NCI-H748 (cell line): ENCODE measurements around the gene HSF2BP.
"Not testable (repeated sequence)": the region's sequence is repeated elsewhere in the genome, so short reads cannot be mapped to it uniquely, and the experiment has no call there.

Experiments used
- DNase-seq: peaks from one replicate; lab custom pipeline; 2025; ENCODE audit not compliant: unreplicated experiment; lab: John Stamatoyannopoulos, UW

The HSF2BP gene

DNA sequence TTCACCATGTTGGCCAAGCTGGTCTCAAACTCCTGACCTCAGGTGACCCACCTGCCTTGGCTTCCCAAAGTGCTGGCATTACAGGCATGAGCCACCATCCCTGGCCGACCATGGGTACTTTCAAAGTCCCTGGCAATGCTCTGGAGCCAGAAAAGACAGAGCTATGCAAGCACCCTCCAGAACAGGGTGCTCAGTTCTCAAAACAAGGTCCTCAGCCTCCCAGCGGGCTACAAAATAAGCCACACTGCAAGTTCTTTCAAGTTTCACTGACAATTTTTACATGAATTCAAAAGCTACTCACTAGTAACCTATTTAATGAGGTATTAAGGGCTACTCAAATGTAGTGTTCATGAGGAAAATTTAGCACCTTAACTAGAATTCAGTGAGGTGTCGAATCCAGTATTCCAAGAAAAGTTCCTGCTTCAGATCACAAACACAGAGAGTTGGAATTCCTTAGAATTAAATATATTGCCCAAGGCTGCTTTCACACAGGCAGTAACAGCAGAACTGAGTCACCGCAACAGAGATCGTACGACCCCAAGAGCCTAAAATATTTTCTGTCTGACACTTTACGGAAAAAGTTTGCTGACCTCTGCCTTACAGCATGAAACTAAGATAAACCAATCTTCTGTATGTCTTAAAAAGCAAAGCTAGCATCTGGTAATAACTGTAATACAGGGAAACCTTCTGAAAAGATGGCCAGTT lies 60.7 kb downstream of the HSF2BP start:
- DNase-seq = no peak

DNA sequence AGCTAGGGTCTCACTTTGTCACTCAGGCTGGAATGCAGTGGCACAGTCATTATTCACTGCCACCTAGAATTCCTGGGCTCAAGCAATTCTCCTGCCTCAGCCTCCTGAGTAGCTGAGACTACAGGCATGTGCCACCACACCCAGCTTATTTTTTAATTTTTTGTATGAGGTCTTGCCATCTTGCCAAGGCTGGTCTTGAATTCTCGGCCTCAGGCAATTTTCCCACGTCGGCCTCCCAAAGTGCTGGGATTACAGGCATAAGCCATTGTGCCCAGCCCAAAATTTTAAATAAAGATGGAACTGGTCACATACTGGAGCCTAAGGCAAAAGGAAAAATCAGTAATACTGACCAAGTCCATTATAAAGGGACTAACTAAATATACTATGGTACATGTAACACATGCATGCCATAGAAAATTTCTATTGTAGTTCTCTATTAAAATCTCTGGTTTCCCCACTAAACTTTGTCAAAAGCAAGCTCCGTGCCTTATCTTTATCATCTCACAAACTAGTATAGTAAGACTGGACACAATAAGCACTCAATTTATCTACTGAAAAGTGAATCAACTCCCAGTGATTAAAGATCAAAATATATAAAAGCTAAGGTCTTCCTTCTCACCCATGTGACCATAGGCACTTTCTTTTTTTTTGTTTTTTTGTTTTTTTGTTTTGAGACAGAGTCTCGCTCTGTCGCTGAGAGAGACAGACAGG lies 61.6 kb downstream of the HSF2BP start:
- DNase-seq = no peak

DNA sequence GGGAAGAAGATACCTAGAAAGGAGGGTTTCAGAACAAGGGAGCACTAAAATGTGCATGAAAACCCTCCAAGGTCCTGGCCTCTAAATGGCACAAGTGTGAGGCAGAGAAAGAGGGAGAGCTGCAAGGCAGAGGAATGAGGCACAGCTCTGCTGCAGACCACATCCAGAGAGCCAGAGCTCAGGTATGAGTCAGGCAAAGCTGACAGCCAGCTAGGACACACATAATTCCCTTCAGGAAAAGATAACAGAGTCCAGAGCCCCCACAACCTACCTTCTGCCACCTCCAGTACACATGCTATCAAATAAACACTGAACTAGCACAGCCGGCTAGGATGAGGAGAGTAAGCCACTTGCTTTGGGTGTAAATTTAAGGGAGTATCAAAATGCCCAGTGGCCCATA lies 62.2 kb downstream of the HSF2BP start:
- no peak for DNase-seq

DNA sequence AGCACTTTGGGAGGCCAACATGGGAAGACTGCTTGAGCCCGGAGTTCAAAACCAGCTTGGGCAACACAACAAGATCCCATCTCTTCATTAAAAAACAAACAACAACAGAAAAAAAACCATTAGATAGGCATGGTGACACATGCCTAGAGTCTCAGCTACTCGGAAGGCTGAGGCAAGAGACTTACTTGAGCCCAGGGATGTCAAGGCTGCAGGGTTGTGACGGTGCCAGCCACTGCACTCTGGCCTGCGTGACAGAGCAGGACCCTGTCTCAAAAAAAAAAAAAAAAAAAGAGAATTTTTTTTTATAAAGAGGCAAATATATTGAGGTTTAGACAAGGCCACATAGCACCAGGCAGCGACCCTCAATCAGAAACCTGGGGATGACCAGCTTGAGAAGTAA lies 62.7 kb downstream of the HSF2BP start:
- DNase-seq = no peak

DNA sequence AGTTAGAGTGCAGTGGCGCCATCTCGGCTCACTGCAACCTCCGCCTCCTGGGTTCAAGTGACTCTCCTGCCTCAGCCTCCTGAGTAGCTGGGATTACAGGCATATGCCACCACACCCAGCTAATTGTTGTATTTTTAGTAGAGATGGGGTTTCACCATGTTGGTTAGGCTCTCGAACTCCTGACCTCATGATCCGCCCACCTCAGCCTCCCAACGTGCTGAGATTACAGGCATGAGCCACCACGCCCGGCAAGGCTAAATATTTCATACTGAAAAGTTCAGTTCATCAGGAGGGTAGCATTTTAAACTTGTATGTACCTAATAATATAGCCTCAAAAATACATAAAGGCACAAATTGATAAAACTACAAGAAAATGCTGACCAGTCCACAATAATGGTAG lies 63.5 kb downstream of the HSF2BP start:
- not testable (repeated sequence) for DNase-seq

DNA sequence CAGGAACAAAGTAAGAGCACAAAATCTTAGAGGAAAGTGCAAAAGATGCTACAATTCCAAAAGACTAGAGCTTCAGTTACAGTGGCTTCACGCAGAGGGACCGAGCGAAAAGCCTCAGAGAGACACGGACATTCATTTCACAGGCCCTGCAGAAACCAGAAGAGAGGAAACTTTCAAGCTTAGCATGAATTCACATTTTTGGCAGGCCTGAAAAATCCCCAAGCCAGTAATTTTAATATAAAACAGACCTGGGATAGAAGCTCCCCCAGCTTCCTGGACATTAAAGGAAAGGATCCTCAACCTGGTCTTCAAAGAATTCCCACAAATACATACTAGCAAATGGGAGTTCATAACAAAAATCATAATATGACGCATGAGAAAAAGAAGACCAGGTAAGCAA lies 66.2 kb downstream of the HSF2BP start:
- DNase-seq = no peak

DNA sequence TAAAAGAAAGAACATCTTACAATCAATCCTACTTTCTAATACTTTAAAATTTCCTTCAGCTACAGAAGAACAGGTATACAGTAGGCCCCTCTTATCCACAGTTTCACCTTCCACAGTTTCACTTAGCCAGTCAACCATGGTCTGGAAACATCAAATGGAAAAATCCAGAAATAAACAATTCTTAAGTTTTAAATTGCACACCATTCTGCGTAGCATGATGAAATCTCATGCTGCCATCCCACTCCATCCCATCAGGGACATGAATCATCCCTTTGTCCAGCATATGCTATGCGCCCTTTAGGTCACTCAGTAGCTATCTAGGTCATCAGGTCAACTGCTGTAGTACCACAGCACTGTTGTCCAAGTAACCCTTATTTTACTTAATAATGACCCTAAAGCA lies 67.7 kb downstream of the HSF2BP start:
- no peak for DNase-seq

DNA sequence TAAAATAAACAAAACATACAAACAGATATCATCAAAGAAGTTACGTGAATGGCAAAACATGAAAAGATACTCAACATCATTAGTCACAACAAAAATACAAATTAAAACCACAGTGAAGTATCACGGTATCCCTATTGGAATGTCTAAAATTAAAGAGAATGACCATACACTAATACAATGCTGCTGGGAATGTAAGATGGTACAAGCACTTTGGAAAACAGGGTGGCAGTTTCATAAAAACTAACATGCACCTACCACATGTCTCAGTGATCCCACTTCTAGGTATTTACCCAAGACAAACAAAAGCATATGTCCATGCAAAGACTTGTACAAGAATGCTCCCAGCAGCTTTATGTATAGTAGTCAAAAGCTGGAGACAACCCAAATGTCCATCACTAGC lies 69.1 kb downstream of the HSF2BP start:
- no peak for DNase-seq

DNA sequence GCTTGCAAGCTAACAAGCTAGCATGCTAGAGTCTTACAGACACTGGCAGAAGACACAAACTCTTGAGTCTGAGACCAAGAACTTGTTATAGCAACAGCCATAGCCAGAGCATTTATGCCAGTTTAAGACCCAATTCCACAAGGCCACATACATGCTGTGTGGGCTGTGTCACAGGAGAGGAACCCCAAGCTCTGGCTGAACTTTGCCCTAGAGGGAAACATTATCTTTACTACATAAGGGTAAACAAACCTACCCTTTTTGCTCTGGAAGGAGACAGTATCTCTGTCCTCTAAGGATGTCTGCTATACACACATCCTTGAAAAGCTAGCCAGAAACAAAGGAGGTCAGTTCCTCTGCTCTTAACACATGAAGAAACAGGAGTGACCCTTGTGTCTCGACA lies 70.3 kb downstream of the HSF2BP start:
- no peak for DNase-seq

DNA sequence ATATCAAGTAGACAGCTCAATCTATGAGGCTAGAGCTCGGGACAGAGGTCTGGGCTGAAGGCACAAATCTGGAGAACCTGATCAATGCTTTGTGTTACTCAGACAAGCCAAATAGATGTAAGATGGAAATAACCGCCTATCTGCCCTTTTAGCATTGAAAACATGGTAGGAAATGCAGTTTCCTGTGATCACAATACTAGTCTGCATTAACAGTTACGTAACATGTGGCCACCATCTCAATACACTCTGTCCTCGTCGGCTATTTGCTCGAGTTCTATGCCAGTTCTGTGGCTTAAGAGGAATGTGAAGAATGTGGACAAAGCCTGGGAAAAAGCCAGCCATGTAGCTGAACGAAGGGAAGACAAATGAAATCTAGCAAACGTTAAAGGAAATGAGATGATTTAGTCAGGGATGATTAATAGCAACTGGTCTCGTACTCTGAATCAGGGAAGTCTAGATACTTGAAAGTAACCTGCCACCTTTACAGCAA lies 73.3 kb downstream of the HSF2BP start:
- DNase-seq = no peak

DNA sequence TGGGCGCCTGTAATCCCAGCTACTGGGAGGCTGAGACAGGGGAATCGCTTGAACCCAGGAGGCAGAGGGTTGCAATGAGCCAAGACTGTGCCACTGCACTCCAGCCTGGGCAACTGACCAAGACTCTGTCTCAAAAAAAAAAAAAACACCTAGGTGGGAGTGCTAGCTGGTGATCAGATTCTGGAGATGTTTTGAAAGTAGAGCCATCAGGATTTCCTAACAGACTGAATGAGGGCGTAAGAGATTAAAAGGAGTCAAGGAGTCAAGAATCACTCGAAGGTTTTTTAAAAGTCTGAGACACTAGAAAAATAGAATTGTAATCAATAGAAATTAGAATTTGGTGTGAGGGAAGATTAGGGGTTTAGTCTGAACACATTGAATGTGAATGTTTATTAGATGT lies 73.8 kb downstream of the HSF2BP start:
- DNase-seq = no peak

DNA sequence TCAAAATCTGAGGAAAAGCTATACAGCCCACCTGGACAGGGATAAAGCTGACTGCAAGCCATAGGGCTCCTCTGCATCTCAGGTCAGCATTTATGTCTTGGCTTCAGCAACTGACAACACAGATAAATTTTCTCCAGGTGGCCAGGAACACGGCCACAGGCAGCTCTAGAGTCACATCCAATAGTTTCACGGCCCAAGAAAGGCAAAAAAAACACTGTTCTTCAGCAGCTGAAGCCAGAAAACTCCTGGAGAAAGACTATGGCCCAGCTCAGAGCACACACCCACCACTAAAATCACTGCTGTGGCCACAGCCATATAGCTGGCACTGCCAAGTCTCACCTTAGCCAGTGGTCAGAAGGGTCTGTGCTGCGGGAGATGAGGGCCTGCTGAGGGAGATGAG lies 77.8 kb downstream of the HSF2BP start:
- DNase-seq = no peak

DNA sequence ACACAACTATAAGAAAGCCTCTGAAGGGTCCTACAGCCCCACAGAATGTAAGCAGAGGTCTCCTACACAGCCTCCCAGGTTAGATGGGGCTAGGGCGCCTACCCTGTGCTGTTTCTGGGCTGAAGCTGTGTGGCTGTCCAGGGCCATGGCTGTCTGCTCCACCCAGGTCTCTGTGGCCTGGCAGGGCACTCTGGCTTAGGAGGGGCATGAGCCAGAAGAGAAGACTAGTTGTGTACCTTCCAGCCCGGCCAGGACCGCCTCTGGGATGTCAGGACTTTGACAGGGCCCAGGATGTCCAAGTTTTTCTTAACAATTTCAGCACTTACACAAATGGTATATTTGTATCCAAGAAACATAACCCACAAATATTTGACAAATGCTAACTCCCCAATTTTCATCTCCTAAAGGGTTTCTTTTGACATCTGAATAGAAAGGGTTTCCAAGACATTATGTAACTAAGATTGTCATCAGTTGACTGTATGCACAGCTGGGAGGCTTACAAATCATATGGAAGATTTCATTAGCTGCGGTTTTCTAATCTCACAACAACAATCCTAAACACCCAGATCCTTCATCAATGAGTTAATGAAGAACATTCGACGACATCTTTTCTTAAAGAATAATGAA lies 80.5 kb downstream of the HSF2BP start:
- DNase-seq = no peak

DNA sequence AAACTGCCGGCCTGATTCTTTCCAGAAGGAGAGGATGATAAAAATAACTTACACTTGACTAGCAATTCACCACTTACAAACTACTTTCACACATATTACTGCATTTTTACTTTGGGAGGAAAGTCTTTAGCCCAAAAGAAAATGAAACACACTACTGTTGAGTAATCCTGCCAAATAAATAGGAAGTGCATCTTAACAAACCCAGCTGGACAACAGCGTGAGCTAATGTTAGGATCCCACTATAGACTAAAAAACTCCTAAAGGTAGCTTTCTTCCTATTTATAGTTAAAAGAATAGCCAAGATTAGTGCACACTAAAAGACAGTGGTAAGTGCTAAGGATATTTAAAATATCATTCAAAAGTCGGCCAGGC lies 83.8 kb downstream of the HSF2BP start:
- no peak for DNase-seq

DNA sequence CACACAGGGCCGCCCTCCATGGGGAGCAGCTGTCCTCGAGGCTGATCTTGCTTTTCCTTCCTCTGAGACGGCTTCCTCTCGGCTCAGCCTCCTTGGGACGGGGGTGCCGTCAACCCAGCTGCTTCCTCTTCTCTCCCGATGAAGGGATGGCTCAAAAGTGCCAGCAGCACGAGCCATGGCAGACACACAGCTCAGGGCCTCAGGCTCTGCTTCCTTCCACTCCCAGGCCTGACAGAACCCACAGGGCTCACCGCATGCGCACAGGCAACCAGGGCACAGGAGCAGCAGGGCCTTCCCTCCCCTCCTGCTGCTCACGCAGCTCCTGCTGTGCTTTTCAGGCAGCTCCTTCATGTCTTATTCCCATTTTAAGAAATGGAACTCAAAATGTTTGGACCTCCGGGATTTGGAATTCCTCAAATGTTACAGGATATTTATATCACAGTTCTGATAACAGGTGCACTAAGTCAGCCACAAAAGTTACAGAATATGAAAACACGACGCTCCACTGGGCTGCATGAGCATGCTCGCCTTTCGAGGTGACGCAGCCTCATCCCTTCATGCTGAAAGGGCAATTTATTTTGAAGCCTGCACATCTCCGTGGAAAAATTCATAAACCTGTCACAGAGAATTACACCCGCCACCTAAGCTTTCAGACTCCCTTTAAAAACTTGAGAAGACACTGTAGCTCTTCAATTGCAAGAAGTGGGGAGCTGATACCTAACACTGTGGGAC lies 84.4 kb downstream of the HSF2BP start:
- no peak for DNase-seq

DNA sequence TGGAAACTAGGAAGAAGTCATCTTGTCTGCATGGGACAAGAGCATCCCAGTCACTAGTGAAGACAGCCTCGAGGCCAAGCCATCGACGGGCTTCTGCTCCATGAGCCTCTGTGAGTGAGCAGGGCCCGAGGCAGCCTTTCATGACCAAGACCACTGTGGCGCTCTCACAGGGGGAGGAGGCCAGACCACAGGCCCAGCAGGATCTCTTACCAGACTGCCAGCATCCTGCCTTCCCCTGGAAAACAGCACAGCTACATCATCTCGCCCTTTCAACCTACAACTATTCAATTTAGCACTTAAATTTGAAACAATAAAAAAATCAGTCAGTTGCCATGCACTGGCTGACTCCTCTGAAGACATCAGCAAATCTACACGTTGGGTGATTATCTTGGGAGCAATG lies 85.4 kb downstream of the HSF2BP start:
- DNase-seq = no peak

DNA sequence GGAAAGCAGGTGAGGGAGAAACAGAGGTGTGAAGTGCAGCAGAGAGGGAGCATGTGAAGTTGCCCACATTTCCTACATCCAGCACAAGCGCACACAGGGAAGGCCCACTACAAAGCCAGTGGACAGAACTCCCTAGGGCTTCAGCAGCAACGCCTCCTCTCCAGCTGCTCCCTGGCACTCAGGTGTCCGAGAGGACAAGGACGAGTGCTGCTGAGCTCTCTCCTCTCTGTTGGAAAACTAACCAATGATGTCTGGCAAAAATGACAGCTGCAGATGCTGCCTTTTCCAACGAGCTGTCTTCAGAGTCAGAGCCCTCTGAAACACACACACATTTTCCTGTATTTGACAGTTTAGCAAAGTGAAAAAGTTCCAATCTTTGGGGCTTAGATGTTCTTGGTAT lies 86.8 kb downstream of the HSF2BP start:
- DNase-seq = no peak

DNA sequence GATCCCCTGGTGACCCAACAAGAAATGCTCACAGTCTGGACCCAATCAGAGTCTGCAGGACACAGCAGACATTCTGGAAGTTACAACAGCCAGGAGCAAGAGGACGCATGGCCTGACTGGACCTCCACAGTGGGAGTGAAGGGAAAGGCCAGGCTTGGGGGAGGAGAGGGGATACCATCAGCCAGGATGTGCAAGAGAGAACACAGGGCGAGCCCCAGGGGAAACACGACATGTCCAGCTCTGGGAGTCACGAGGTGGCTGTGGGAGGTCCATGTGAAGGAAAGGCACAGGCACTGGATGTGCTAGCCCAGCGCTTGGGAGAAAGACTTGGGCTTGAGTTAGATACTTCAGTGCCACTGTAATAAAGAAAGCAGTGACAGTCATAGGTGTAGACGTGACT lies 87.3 kb downstream of the HSF2BP start:
- no peak for DNase-seq

DNA sequence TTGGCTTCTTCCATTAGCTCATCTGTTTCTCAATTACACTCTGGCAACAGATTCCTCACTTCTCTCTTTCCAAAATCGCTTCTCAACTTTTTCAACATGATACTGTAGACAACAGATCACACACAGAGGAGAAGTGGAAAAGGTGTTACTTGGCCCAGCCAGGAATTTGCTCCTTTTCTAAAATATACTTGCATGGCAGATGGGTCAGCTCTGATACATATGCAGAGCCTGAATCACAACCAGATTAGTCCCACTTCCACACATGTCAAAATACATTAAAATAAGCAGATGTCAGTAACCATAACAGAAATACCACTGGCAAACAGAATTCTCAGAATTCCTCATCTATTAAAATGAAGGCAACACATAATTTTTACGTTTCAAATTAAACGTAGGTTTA lies 89.1 kb downstream of the HSF2BP start:
- DNase-seq = not testable (repeated sequence)

DNA sequence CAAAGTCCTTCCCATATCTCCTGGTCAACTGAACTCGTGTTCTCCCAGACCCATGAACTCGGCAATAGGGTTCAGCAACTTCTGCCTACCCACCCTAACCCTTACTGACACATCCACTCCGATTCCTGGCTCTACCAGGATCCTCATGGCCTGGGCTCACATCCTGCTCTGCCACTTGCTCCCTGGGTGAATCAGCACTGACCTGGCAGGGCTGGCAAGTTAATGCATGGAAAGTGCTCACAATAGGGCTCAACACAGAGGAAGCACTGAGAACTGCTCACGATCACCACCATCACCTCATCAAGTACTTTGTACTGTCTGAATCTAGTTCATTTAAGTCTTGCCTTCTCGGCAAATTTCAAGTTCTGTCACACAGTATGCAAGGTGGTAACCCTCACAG lies 96.8 kb downstream of the HSF2BP start:
- DNase-seq = not testable (repeated sequence)

DNA sequence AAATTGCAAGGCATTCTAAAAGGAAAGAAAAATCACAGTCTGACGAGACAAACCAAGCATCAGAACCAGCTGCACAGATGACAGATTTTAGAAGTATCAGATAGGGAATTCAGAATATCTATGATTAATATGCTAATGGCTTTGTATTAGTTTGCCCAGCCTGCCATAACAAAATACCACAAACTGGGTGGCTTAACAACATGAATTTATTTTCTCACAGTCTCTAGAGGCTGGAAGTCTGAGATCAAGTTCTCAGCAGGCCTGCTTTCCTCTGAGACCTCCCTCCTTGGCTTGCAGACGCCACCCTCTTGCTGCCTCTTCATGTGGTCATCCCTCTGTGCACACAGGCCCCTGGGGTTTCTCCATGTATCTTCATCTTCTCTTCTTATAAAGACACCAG lies 118.7 kb downstream of the HSF2BP start:
- not testable (repeated sequence) for DNase-seq
